ENCODE results near the gene RPL21. TPM values are rescaled to one million over a fixed set of nuclear protein-coding genes. Genes with fewer than 3 reads are reported as not detected.

The RPL21 gene
- total RNA-seq, 1 experiment from 2014 or later: 2,116 TPM

DNA sequence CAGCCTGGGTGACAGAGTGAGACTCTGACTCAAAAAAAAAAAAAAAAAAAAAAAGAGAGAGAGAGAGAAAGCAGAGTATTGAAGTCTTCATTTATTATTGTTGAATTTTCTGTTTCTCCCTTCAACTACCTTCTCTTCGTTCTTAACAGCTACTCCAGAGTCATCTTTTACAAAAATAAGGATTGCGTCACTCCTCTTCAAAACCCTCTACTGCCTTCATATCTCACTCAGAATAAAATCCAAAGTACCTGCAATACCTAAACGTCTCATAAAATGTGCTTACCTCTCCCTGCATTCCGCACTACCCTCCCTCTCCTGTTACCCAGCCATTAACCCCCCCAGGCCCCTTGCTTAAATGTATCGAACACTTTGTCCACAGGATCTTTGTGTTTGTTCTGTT, 17.4 kb upstream of the RPL21 start:
- Histone ChIP-seq H3K27ac (no peak overlapping the region), H3K4me3 (no peak overlapping the region), H3K36me3 (no peaks in the 10 kb centered on the region), H3K27me3 (peaks cover 8% of the 10 kb centered on the region; the same call in 1 of the 2 replicates), H3K9me3 (replicated peaks) (0 out of 2 replicates have a peak, but pooled peaks cover 4% of the 10 kb centered on the region), H3K4me1 (no peaks in the 10 kb centered on the region)
- DNase-seq: no peak

DNA sequence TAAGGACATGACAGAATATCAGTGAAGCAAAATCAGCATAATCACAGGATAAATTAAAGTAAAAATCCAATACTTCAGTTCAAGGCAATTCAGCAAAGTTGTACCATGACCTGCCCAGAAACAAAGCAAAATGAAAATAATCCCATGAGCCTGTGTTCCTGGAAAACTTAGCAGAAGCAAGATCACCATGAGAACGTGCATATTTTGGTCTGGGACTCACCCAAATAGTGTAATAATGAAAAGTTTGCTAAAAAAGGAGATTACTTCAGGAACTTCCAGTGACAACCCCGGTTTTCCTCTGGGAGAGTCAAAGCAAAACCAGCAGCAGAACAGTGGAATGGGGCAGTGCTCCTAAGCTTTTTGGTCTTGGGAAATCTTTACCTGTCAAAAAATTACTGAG, 14.9 kb upstream of the RPL21 start:
- Histone ChIP-seq H3K4me1 (no peaks in the 10 kb centered on the region), H3K27me3 (0 out of 2 replicates have a peak, but pooled peaks cover 5% of the 10 kb centered on the region), H3K36me3 (no peaks in the 10 kb centered on the region), H3K9me3 (replicated peaks) (0 out of 2 replicates have a peak, but pooled peaks cover 4% of the 10 kb centered on the region), H3K27ac (no peak overlapping the region), H3K4me3 (no peak overlapping the region)
- DNase-seq: no peak

DNA sequence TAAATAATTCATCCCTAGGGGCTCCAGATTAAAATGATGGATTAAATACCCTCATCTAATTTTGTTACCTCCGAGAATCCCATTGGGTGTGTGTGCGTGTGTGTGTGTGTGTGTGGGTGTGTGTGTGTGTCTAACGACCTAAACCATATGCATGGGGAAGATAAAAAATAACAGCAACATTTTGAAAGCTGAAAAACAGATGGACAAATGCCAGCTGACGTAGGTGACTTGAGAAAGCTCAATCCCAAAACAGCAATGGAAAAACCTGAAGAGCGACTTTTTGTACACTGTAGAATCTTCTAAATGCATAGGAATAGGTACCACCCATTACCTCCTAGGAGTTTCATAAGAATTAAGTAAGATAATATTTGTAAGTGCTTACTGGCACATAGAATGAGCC, 8.7 kb upstream of the RPL21 start:
- Histone ChIP-seq H3K36me3 (no peaks in the 10 kb centered on the region), H3K4me1 (no peaks in the 10 kb centered on the region), H3K4me3 (no peak overlapping the region), H3K27ac (no peak overlapping the region), H3K9me3 (replicated peaks) (no peaks in the 10 kb centered on the region), H3K27me3 (no peaks in the 10 kb centered on the region)
- no peak for DNase-seq

DNA sequence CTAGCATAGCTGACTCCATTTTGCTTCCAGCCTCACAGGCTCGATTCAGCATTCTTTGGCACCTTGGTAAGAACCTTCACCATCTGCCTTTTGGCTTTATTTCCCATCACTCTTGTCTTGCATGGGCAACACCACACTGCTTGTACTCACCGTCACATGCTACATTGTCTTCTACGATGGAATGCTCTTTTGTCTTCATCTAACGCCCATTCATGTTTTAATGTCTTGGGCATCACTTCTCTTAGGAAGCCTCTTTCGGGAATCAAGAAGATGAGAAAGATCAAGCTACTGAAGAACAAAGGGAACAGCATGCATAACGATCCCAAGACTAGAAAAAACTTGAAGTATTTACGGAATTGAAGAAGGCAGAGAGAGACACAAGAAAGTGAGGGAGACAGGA, 5.7 kb upstream of the RPL21 start:
- Histone ChIP-seq H3K4me3 (no peak overlapping the region), H3K4me1 (no peaks in the 10 kb centered on the region), H3K36me3 (no peaks in the 10 kb centered on the region), H3K27ac (no peak overlapping the region), H3K27me3 (no peaks in the 10 kb centered on the region), H3K9me3 (replicated peaks) (no peaks in the 10 kb centered on the region)
- no peak for DNase-seq

DNA sequence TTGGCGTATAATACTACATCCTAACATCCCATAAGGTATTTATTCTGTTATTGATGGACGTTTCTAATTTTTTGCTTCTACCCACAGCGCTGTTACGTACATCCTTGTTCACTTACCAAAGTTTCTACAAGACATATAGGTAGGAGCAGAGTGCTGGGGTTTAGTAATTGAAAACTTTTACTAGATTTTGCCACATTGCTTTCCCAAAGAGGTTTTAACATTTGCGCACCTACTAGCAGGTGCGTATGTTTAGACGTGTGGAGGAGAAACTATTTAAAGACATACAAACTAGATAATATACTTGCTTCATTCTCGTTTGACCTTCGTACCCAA, 559 bp upstream of the RPL21 start:
- Histone ChIP-seq H3K27ac (peak overlapping the region; percentile 99), H3K4me1 (peaks cover 8% of the 10 kb centered on the region), H3K36me3 (peaks cover 41% of the 10 kb centered on the region), H3K9me3 (replicated peaks) (no peaks in the 10 kb centered on the region), H3K4me3 (peak overlapping the region; percentile 96), H3K27me3 (no peaks in the 10 kb centered on the region)
- DNase-seq: no peak

DNA sequence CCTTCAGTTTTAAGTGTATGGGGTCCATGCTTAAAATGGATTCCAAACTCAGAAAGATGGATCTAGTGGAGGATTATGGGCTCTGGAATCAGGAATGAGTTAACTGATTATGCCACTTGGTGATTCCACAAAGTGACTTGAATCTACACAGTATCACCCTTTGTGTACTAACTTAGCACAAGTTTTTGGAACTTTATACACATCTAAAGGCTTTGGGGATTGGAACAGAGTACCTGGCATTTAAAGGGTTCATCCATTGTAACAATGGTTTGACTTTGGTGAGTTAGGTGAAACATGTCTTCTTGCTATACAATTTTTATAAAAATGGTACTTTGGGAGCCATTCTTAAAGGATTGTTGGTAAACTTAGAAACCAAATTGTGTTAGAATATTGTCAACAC, 1.1 kb downstream of the RPL21 start:
- H3K36me3 ChIP-seq: peaks cover 58% of the 10 kb centered on the region
- H3K27ac ChIP-seq: peak overlapping the region; percentile 99
- peaks cover 8% of the 10 kb centered on the region for H3K4me1 ChIP-seq
- no peak for DNase-seq
- no peaks in the 10 kb centered on the region for H3K27me3 ChIP-seq
- no peaks in the 10 kb centered on the region for H3K9me3 ChIP-seq (replicated peaks)
- H3K4me3 ChIP-seq: peak overlapping the region; percentile 96

DNA sequence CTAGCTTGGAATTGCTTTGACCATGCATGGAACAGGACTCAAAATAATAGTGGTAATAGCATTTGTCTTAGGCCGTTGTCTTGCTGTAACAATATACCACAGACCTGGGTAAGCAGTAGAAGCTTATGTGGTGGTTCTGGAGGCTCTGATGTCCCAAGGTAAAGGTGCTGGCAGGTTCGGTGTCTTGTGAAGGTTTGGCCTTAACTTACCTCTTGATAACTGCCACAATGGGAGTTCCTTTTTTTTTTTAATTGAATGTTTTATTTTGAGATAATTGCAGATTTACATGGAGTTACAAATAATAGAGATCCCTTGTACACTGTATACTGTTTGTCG, 5.8 kb downstream of the RPL21 start:
- H3K4me3 ChIP-seq: no peak overlapping the region
- no peaks in the 10 kb centered on the region for H3K9me3 ChIP-seq (replicated peaks)
- no peaks in the 10 kb centered on the region for H3K27me3 ChIP-seq
- H3K36me3 ChIP-seq: peaks cover 91% of the 10 kb centered on the region
- peaks cover 14% of the 10 kb centered on the region for H3K4me1 ChIP-seq
- no peak overlapping the region for H3K27ac ChIP-seq
- no peak for DNase-seq

DNA sequence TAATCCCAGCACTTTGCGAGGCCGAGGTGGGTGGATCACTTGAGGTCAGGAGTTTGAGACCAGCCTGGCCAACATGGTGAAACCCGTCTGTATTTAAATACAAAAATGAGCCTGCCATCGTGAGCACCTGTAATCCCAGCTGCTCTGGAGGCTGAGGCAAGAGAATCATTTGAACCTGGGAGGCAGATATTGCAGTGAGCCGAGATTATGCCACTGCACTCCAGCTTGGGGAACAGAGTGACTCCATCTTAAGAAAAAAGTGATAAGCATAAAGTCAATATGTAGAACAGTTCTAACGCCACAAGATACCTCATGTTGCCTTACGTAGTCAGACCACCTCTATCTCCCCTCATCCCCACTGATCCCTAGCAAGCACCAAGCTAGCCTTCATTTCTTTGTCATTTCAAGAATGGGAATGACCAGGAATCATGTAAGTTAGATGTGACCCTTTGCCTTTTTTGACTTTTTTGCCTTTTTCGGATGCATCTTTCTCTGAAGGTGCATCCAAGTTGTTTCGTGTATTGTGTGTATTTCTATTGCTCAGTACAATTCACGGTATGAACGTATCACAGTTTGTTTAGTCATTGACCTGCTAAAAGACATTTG, 6.4 kb downstream of the RPL21 start:
- Histone ChIP-seq H3K9me3 (replicated peaks) (no peaks in the 10 kb centered on the region), H3K27ac (no peak overlapping the region), H3K27me3 (no peaks in the 10 kb centered on the region), H3K4me1 (peaks cover 14% of the 10 kb centered on the region), H3K36me3 (peaks cover 86% of the 10 kb centered on the region), H3K4me3 (no peak overlapping the region)
- DNase-seq: no peak

DNA sequence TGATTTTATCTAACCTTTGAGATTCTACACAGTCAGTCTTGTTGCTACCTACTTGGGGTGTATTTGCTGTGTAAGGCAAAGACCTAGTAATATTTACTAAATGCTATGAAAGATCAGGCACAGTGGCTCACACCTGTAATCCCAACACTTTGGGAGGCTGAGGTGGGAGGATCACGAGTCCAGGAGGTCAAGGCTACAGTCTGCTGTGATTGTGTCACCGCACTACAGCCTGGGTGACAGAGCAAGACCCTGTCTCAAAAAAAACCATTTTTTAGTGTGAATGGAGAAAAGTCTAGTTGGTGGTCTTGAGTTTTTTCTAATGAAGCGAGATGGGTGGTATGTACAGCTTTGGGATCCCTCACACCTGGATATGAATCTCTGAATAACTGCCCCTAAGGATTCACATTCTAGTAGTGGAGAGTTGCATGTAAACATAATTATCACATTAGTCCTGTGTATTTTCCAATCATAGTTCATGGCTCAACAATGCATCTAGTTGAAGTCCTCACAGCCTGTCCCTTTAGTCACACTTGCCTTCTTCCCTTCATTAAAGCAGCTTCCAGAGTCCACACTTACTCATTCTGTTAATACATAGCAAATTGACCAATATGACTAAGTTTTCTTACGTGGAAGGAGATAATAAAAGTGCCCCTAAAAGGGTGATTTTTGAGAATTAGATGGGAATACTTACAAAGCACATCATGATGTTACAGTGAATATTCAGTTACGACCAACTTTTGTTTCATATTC, 7.5 kb downstream of the RPL21 start:
- Histone ChIP-seq H3K27me3 (no peaks in the 10 kb centered on the region), H3K27ac (no peak overlapping the region), H3K9me3 (replicated peaks) (no peaks in the 10 kb centered on the region), H3K36me3 (peaks cover 75% of the 10 kb centered on the region), H3K4me3 (no peak overlapping the region), H3K4me1 (peaks cover 11% of the 10 kb centered on the region; the same call in 1 of the 2 replicates)
- DNase-seq: no peak

DNA sequence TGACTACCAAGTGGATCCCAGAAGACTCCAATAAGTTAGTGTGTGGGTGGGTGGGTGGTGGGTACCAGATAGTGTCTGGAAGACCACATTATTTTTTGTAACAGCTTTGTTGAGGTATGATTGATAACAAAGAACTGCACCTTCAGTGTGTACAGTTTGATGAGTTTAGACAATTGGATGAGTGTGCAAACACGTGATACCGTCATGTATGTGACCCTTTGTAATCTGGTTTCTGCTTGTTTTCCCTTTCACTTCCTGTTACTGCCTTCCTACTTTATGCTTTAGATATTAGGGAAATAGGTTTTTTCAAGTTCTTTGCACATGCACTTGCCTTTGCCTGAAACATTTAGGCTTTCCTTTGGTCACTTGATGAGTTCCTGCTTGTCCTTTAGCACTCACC, 8.5 kb downstream of the RPL21 start:
- no peak overlapping the region for H3K4me3 ChIP-seq
- no peaks in the 10 kb centered on the region for H3K9me3 ChIP-seq (replicated peaks)
- H3K36me3 ChIP-seq: peaks cover 66% of the 10 kb centered on the region
- no peak overlapping the region for H3K27ac ChIP-seq
- H3K4me1 ChIP-seq: peaks cover 18% of the 10 kb centered on the region
- no peaks in the 10 kb centered on the region for H3K27me3 ChIP-seq
- no peak for DNase-seq

DNA sequence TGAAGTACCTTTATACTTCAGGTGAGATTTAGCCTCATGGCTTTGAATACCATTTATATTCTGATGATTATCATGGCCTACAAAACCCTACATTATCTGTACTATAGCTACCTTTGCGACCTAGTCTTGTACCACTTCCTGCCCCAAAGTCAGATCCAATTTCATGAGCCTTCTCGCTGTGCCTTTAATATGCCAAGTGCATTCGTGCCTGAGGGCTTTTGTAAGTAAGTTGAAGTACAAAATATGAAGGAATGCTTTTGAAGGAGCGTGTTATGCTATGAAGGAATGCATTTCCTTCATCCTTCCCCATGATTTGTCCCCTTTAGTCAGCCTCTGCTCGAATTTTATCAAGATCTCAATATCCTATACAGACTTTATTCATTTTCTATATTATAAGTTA, 10.0 kb downstream of the RPL21 start:
- Histone ChIP-seq H3K36me3 (peaks cover 50% of the 10 kb centered on the region), H3K4me3 (no peak overlapping the region), H3K27me3 (no peaks in the 10 kb centered on the region), H3K9me3 (replicated peaks) (no peaks in the 10 kb centered on the region), H3K4me1 (peaks cover 21% of the 10 kb centered on the region), H3K27ac (no peak overlapping the region)
- DNase-seq: no peak

DNA sequence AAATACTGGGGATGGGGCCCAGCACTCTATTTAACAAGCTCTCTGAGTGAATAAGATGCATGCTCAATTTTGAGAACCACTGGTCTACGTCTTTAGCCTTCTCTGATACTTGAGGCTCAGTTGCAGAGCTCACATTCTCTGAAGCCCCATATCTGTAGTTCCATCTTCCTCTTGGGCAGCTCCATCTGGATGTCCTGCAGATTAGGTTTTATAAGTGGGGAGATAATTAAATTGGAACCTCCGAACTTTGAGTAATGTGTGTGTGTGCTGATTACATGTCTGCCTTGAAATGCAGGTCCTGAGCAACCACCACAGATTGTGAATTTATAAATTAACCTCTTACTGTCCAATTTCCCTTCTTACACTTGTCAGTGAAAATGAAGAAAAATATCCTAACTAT, 12.1 kb downstream of the RPL21 start:
- no peaks in the 10 kb centered on the region for H3K9me3 ChIP-seq (replicated peaks)
- H3K27me3 ChIP-seq: no peaks in the 10 kb centered on the region
- H3K36me3 ChIP-seq: peaks cover 30% of the 10 kb centered on the region
- DNase-seq: no peak
- H3K27ac ChIP-seq: peak overlapping the region; percentile 59; the same call in 1 of the 2 replicates
- no peak overlapping the region for H3K4me3 ChIP-seq
- H3K4me1 ChIP-seq: peaks cover 21% of the 10 kb centered on the region

DNA sequence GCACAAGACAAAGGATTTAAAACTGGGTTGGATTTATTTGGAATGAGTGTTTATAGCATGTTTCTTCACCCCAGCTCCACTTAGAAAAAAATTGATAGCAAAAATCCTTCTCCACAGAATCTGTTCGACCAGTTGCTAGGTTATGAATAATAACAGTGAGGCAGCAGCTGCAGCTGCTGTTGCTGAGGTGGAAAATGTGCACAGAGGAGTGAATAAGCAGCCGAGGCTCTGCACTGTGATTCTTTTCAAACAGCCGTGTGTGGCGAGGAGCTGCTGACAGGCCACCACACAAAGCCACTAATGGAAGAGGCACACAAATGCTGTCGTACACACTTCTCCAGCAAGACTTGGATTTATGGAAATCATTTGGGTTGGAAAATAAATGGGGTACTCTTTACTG, 12.8 kb downstream of the RPL21 start:
- H3K27me3 ChIP-seq: no peaks in the 10 kb centered on the region
- H3K36me3 ChIP-seq: peaks cover 23% of the 10 kb centered on the region
- no peaks in the 10 kb centered on the region for H3K9me3 ChIP-seq (replicated peaks)
- H3K4me1 ChIP-seq: peaks cover 21% of the 10 kb centered on the region
- peak; percentile 83 to 92 for DNase-seq
- H3K4me3 ChIP-seq: no peak overlapping the region
- H3K27ac ChIP-seq: peak overlapping the region; percentile 59

DNA sequence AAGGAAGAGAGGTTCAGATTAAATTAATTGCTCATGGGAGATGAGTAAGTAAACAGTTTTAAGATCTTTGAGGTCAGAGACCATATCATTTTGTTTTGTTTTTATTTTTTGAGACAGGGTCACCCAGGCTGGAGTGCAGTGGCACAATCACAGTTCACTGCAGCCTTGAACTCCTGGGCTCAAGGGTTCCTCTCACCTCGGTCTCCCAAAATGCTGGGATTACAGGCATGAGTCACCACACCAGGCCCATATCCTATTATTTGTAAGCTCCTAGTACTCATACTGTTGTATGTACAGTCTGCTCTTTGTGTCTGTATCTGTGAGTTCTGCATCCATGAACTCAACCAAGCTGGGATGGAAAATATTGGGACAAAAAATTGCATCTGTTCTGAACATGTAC, 13.3 kb downstream of the RPL21 start:
- Histone ChIP-seq H3K36me3 (peaks cover 18% of the 10 kb centered on the region), H3K9me3 (replicated peaks) (no peaks in the 10 kb centered on the region), H3K4me1 (peaks cover 21% of the 10 kb centered on the region), H3K27me3 (no peaks in the 10 kb centered on the region), H3K4me3 (no peak overlapping the region), H3K27ac (peak overlapping the region; percentile 59)
- no peak for DNase-seq

DNA sequence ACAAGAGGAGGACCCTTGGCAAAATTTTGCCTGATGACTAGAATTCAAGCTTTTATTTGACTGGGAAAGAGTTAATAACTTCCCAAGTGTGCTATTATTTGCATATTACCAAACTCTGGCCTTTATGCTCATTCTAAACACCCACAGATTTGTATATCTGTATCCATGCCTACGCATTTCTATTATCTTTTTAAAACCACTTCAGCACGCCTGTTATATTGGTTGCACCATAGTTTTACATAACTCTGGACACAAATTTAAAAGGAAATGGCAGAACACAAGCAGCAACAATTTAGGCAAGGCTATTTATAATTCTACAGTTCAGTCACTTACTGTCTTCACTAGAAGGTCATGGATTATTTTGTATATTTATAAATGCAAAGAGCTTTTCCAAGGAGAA, 15.6 kb downstream of the RPL21 start:
- H3K4me3 ChIP-seq: no peak overlapping the region
- no peaks in the 10 kb centered on the region for H3K9me3 ChIP-seq (replicated peaks)
- peaks cover 15% of the 10 kb centered on the region for H3K4me1 ChIP-seq
- no peak overlapping the region for H3K27ac ChIP-seq
- H3K27me3 ChIP-seq: no peaks in the 10 kb centered on the region
- DNase-seq: no peak
- H3K36me3 ChIP-seq: no peaks in the 10 kb centered on the region

DNA sequence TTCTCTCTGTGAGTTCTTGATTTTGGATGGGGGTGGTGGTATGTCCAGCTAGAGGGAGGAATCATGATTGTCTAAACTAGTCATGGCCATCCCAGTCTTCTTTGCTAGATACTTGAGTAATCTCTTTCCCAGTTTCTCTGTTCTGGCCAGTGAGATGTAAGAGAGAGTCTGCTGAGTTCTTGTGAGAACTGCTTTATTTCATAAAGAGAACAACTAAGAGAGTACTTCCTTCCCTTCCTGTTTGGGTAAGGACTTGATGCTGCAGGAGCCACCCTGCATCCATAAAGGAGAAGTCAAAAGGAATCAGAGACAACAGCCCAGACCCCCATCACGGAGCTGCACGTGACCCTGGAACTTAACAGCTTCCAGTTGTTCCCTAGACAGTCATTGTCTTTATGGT, 16.2 kb downstream of the RPL21 start:
- Histone ChIP-seq H3K36me3 (no peaks in the 10 kb centered on the region), H3K27ac (no peak overlapping the region), H3K4me3 (no peak overlapping the region), H3K9me3 (replicated peaks) (no peaks in the 10 kb centered on the region), H3K27me3 (no peaks in the 10 kb centered on the region), H3K4me1 (peaks cover 15% of the 10 kb centered on the region)
- no peak for DNase-seq
